Gastrocnemius medialis (tissue), 4 donors: ENCODE measurements around the gene C1orf116.

ENCODE experiments used
- POLR2A ChIP-seq, 2 donors: fragments of 450-650 bp; IDR thresholded peaks; one replicate each; pipeline ENCODE4 v1.6.1; 2017; ENCODE audit warnings: antibody characterized with exemption in 2 of 2, mild to moderate bottlenecking in 2 of 2, moderate library complexity in 2 of 2
- TF ChIP-seq, protein P1 (sequence below), 5 experiments: fragments of 450-650 bp in 3 of 5; fragments of 200-600 bp in 2 of 5; sonication (generic) in 2 of 5; IDR thresholded peaks in 4 of 5; conservative IDR thresholded peaks in 1 of 5; 1 replicate in 4 of 5; 2 replicates in 1 of 5; pipeline ENCODE4 v1.5.1; 2016 to 2019; ENCODE audit warnings: antibody characterized with exemption in 5 of 5, mild to moderate bottlenecking in 3 of 5, moderate library complexity in 3 of 5

DNA sequence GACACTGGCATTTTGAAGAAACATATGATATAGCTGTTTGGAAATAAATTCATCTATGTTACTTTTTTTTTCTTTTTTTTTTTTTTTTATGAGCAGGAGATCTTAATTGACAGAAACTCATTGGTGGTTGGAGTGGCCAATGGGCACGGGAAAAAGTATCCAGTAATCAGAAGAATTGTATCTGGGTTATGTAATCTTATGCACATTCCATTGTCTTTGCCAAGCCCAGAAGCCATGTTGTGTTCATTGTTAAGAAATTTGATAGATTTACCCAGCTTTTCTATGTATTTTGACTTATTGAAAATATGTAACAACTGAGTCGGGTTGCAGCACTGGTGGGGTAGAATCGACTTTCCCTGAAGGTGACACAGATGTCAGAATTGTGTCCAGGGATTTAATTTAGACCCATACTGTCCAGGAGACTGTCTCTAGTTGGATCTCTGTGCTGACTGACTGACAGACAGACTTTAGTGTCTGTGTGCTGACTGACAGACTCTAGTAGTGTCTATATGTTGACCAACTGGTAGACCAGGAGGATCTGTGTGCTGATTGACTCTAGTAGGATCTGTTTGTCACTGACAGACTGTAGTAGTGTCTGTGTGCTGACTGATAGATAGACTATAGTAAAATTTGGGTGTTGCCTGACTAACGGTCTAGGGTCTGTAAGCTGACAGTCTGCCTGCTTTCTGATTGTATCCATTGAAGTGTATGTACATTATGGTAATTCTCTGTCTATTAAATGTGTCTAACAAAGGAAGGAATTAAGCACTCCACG is 43.8 kb upstream of the C1orf116 start:
- TF ChIP-seq POLR2A (IDR thresholded peaks at IDR 0.05), result no peak
- TF ChIP-seq, protein P1, sequence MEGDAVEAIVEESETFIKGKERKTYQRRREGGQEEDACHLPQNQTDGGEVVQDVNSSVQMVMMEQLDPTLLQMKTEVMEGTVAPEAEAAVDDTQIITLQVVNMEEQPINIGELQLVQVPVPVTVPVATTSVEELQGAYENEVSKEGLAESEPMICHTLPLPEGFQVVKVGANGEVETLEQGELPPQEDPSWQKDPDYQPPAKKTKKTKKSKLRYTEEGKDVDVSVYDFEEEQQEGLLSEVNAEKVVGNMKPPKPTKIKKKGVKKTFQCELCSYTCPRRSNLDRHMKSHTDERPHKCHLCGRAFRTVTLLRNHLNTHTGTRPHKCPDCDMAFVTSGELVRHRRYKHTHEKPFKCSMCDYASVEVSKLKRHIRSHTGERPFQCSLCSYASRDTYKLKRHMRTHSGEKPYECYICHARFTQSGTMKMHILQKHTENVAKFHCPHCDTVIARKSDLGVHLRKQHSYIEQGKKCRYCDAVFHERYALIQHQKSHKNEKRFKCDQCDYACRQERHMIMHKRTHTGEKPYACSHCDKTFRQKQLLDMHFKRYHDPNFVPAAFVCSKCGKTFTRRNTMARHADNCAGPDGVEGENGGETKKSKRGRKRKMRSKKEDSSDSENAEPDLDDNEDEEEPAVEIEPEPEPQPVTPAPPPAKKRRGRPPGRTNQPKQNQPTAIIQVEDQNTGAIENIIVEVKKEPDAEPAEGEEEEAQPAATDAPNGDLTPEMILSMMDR (IDR thresholded peaks at IDR 0.05 in 4 of 5, conservative IDR thresholded peaks at IDR 0.05 in 1 of 5), result no peak
